ENCODE measurements around the gene PIK3R1. TPM values are rescaled to one million over a fixed set of nuclear protein-coding genes. Genes with fewer than 3 reads are reported as not detected.

The PIK3R1 gene
- total RNA-seq, 1 experiment from 2014 or later, result 11.3 TPM

DNA sequence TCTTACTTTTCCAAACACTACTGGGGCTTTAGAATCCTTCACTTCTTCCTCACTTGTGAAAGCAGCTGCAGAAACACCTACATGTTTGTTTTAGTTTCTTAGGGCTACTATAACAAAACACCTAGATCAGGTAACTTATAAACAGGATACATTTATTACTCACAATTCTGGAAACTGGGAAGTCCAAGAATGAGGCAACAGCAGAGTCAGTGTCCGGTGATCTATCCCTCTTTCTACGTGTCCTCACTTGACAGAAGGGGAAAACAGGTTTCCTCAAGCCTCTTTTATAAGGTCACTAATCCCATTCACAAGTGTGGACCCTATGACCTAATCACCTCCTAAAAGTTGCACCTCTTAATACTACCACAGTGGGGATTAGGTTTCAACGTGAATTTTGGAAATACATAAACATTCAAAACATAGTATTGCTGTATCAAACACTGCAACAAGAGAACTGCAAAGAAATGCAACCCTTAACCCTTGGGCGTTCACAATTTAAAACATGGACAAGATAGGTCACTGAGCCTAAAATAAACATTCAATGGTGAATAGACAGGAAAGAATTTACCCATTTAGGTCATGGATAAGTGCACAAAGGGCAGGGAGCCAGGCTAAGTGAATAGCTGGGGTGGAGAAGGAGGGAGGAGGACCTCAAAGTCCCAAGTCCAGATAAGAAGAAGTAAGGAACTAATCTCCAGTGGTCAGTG, 104.3 kb downstream of the PIK3R1 start:
- no peak overlapping the region for H3K23ac ChIP-seq (ENCODE audit: insufficient read length, low read depth, low read length)
- no peak overlapping the region for H3K27ac ChIP-seq (ENCODE audit: insufficient read length, low read depth, low read length)
- H2AK5ac ChIP-seq (ENCODE audit: insufficient read length, low read length), result no peak overlapping the region
- H3K9ac ChIP-seq (ENCODE audit: extremely low read depth, insufficient read length, low read length), result no peak overlapping the region
- H2AFZ ChIP-seq (ENCODE audit: low read length), result no peak overlapping the region
- Mint-ChIP-seq H3K4me1 (no peaks in the 10 kb centered on the region; a peak in 1 of 4 replicates), H3K27ac (no peak overlapping the region), H3K4me3 (no peak overlapping the region), H3K9me3 (peaks cover 7 to 12% of the 10 kb centered on the region in 2 experiments), H3K36me3 (ENCODE audit: insufficient read depth in 1 of 3, low read depth in 3 of 3) (peaks cover 0 to 7% (median 6%) of the 10 kb centered on the region in 3 experiments; a peak in 6 of 7 replicates), H3K27me3 (ENCODE audit: low read depth) (no peaks in the 10 kb centered on the region; the same call in 1 of the 2 replicates)
- H2BK15ac ChIP-seq (ENCODE audit: low read depth, low read length), result no peak overlapping the region
- no peaks in the 10 kb centered on the region for H4K20me1 ChIP-seq (ENCODE audit: control insufficient read depth, insufficient read depth, insufficient read length)
- no peaks in the 10 kb centered on the region for H3K27me3 ChIP-seq (ENCODE audit: insufficient read depth, low read length)
- H2BK5ac ChIP-seq (ENCODE audit: insufficient read length, low read length), result no peak overlapping the region
- no peak overlapping the region for H3K56ac ChIP-seq (ENCODE audit: insufficient read length, low read depth, low read length)
- H3K14ac ChIP-seq (ENCODE audit: insufficient read depth, low read length), result no peak overlapping the region
- H3K9me3 ChIP-seq (ENCODE audit: control insufficient read depth, low read depth, low read length), result no peaks in the 10 kb centered on the region
- no CpG with 5 or more reads among the region's 4 CpGs for WGBS (ENCODE audit: extremely low coverage, insufficient read length, low lambda C conversion rate)
- H4K8ac ChIP-seq (replicated peaks; ENCODE audit: insufficient read length, low read depth, low read length), result no peak overlapping the region
- H3K79me2 ChIP-seq (ENCODE audit: insufficient read depth, low read length), result no peaks in the 10 kb centered on the region
- TF ChIP-seq, protein P1, sequence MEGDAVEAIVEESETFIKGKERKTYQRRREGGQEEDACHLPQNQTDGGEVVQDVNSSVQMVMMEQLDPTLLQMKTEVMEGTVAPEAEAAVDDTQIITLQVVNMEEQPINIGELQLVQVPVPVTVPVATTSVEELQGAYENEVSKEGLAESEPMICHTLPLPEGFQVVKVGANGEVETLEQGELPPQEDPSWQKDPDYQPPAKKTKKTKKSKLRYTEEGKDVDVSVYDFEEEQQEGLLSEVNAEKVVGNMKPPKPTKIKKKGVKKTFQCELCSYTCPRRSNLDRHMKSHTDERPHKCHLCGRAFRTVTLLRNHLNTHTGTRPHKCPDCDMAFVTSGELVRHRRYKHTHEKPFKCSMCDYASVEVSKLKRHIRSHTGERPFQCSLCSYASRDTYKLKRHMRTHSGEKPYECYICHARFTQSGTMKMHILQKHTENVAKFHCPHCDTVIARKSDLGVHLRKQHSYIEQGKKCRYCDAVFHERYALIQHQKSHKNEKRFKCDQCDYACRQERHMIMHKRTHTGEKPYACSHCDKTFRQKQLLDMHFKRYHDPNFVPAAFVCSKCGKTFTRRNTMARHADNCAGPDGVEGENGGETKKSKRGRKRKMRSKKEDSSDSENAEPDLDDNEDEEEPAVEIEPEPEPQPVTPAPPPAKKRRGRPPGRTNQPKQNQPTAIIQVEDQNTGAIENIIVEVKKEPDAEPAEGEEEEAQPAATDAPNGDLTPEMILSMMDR (conservative IDR thresholded peaks at IDR 0.05), result no peak
- no peak overlapping the region for H2BK20ac ChIP-seq (ENCODE audit: low read depth, low read length, poor library complexity, severe bottlenecking)
- H3K79me1 ChIP-seq (ENCODE audit: insufficient read depth, low read depth, low read length, poor library complexity, severe bottlenecking), result no peaks in the 10 kb centered on the region
- no peak overlapping the region for H3K4ac ChIP-seq (ENCODE audit: low read depth, low read length)
- no peak overlapping the region for H3K18ac ChIP-seq (ENCODE audit: insufficient read length, low read depth, low read length)
- no peak overlapping the region for H4K91ac ChIP-seq (ENCODE audit: insufficient read length, low read depth, low read length)
- no peak overlapping the region for H2BK12ac ChIP-seq (ENCODE audit: insufficient read length, low read depth, low read length)
- no peaks in the 10 kb centered on the region for H3K4me1 ChIP-seq (ENCODE audit: insufficient read depth, low read length)
- no peak overlapping the region for H3T11ph ChIP-seq (ENCODE audit: low read length)
- no peak overlapping the region for H3K4me2 ChIP-seq (ENCODE audit: insufficient read depth, insufficient read length, low read length)
- no peak for DNase-seq
- no peak overlapping the region for H4K5ac ChIP-seq (ENCODE audit: insufficient read length, low read depth, low read length)
- no peaks in the 10 kb centered on the region for H3K23me2 ChIP-seq (ENCODE audit: insufficient read length, low read depth, low read length, poor library complexity, severe bottlenecking)
- H2BK120ac ChIP-seq (ENCODE audit: low read depth, low read length, poor library complexity, severe bottlenecking), result no peak overlapping the region

Measured in H9 (cell line).